GM12878 (cell line): ENCODE data around the gene PRRX2. TPM values are rescaled to one million over a fixed set of nuclear protein-coding genes. Genes with fewer than 3 reads are reported as not detected.

Source experiments
- ATF3 ChIP-seq: IDR thresholded peaks from 2 replicates; pipeline ENCODE4 v1.6.1; 2011; ENCODE audit warnings: low read depth, mild to moderate bottlenecking, low read length, moderate library complexity, borderline replicate concordance; ENCODE audit errors: extremely low read depth
- CEBPZ ChIP-seq: fragments of 150-350 bp; IDR thresholded peaks from 2 replicates; pipeline ENCODE4 v1.6.1; 2016; ENCODE audit warnings: low read depth, low read length
- CHD2 ChIP-seq: IDR thresholded peaks from 2 replicates; pipeline ENCODE4 v1.6.1; 2011; ENCODE audit warnings: low read depth, low read length, improper control_type of control experiment, borderline replicate concordance
- EZH2 ChIP-seq: IDR thresholded peaks from 2 replicates; pipeline ENCODE4 v1.6.1; 2012; ENCODE audit warnings: low read depth, mild to moderate bottlenecking, control low read depth, inconsistent platforms, low read length, borderline replicate concordance; ENCODE audit not compliant: control insufficient read depth
- RFX5 ChIP-seq: IDR thresholded peaks from 2 replicates; pipeline ENCODE4 v1.6.1; 2011; ENCODE audit warnings: low read depth, low read length, improper control_type of control experiment
- SREBF2 ChIP-seq: IDR thresholded peaks from 2 replicates; pipeline ENCODE4 v1.6.1; 2012; ENCODE audit warnings: mild to moderate bottlenecking, low read length
- TCF12 ChIP-seq: IDR thresholded peaks from 2 replicates; pipeline ENCODE4 v1.6.1; 2011; ENCODE audit warnings: low read depth, mild to moderate bottlenecking, low read length
- TCF3 ChIP-seq: IDR thresholded peaks from 2 replicates; pipeline ENCODE4 v1.6.1; 2012; ENCODE audit warnings: low read depth, mild to moderate bottlenecking, low read length, borderline replicate concordance; ENCODE audit not compliant: insufficient read depth
- USF1 ChIP-seq: IDR thresholded peaks from 2 replicates; pipeline ENCODE4 v1.6.1; 2011; ENCODE audit warnings: borderline replicate concordance, low read depth, mild to moderate bottlenecking, moderate library complexity, mixed read lengths, low read length; ENCODE audit not compliant: insufficient read depth; ENCODE audit errors: extremely low read length
- polyA plus RNA-seq, 11 experiments: library from polyadenylated mRNA; depleted of rRNA in 4 of 11; unstranded in 6 of 11; stranded (reverse) in 5 of 11; fragments of >200 nt; fragmentation: Nextera tagmentation in 4 of 11; fragmentation: Illumina TruSeq in 1 of 11; extraction: Ambion mirVana in 4 of 11; extraction: Trizol in 1 of 11; gene quantifications; 1 replicate in 1 of 11; 2 replicates in 10 of 11; pipeline versions ENCODE4 v1.2.1 to v1.2.3, GENCODE V29; 2011 to 2016; ENCODE audit warnings: inconsistent platforms in 2 of 11, missing spikeins in 2 of 11, low read depth in 1 of 11
- total RNA-seq, 4 experiments: library from RNA; depleted of rRNA in 3 of 4; stranded (reverse); fragments of >200 nt in 3 of 4; fragmentation: Illumina TruSeq in 1 of 4; extraction: Trizol in 1 of 4; gene quantifications; 2 replicates each; pipeline versions ENCODE4 v1.2.1 to v1.2.3, GENCODE V29; 2013 to 2021

The PRRX2 gene
- total and polyA plus RNA-seq, 10 of the 15 experiments (the other 5 are each of a cell fraction or from before 2014, with no cell fraction given) = not detected

GRCh38 chr9:129624947-129625346, 40.5 kb upstream of the PRRX2 start (continued):
- TF ChIP-seq RFX5 (no peak), USF1 (no peak), ATF3 (no peak), SREBF2 (no peak), TCF3 (no peak), EZH2 (no peak), CHD2 (no peak), CEBPZ (no peak), TCF12 (0 out of 2 replicates have a peak, but pooled peaks have one; percentile 28)
- TF ChIP-seq, all 136 proteins: peak for 10
